ENCODE data around the gene NDUFC1.

DNA sequence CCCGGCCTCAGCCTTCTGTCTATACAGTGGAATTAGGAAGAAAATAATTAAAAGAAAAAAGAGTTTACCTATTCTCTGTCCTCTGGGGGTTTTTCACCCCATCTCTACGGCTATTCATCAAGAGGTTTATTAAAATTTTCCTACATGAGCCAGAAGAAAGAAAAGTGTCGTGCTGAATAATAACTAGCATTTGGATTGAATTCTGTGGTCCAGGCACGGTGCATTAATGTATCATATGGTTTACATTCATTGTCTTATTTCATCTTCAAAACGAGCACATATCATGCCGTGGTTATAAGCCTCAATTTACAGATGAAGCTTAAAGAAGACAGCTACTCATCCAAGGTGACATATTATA lies 6.4 kb downstream of the NDUFC1 start:
- no peak for TF ChIP-seq POLR2AphosphoS5 (IDR thresholded peaks at IDR 0.05; ENCODE audit: low read depth, low read length)
- no peak for TF ChIP-seq SPI1 (IDR thresholded peaks at IDR 0.05; ENCODE audit: low read depth, low read length)
- no peak for TF ChIP-seq POLR2A (IDR thresholded peaks at IDR 0.05; ENCODE audit: low read depth, low read length)
- no peak for TF ChIP-seq TAF1 (IDR thresholded peaks at IDR 0.05; ENCODE audit: low read depth, low read length)
- no peak for TF ChIP-seq POU2F2 (IDR thresholded peaks at IDR 0.05; ENCODE audit: low read depth, low read length)
- no peak for TF ChIP-seq PAX5 (IDR thresholded peaks at IDR 0.05; ENCODE audit: insufficient read depth, low read length, severe bottlenecking)

All from GM12891 (cell line).